Vagina (tissue), 2 donors: Measurements from ENCODE around the gene HOXD11. TPM values are rescaled to one million over a fixed set of nuclear protein-coding genes. Genes with fewer than 3 reads are reported as not detected.

Experiments used
- DNase-seq, 2 donors: peaks; one replicate each; pipeline ENCODE4 v3.0.0-alpha.2; 2017; ENCODE audit errors: extremely low spot score in 2 of 2
- H3K27ac ChIP-seq: fragments of 200-600 bp; sonication (generic); one replicate; pipeline ENCODE4 v1.5.1; 2019
- H3K27me3 ChIP-seq: fragments of 200-600 bp; sonication (generic); one replicate; pipeline ENCODE4 v1.5.1; 2019
- H3K36me3 ChIP-seq, 2 donors: fragments of 200-600 bp; sonication (generic); one replicate each; pipeline ENCODE4 v1.5.1; 2017 to 2019
- H3K4me1 ChIP-seq: fragments of 200-600 bp; sonication (generic); one replicate; pipeline ENCODE4 v1.5.1; 2019
- H3K4me3 ChIP-seq, 2 donors: fragments of 200-600 bp; sonication (generic); 1 replicate in 1 of 2; 2 replicates in 1 of 2; pipeline ENCODE4 v1.5.1; 2016 to 2019
- H3K9me3 ChIP-seq: fragments of 200-600 bp; sonication (generic); one replicate; pipeline ENCODE4 v1.5.1; 2019
- POLR2A ChIP-seq, 2 donors: fragments of 450-650 bp; IDR thresholded peaks; one replicate each; pipeline ENCODE4 v1.6.1; 2017; ENCODE audit warnings: antibody characterized with exemption in 2 of 2, mild to moderate bottlenecking in 2 of 2, moderate library complexity in 2 of 2
- POLR2AphosphoS5 ChIP-seq, 2 donors: sonication (generic); formaldehyde crosslinking; IDR thresholded peaks; one replicate each; pipeline ENCODE4 v1.9.0; 2017; ENCODE audit warnings: antibody characterized with exemption in 2 of 2, mild to moderate bottlenecking in 2 of 2, low read depth in 1 of 2; ENCODE audit not compliant: insufficient read depth in 1 of 2
- intact Hi-C: fragments of 100-400 bp; cut with DNase I; formaldehyde crosslinking; loops from one replicate; pipeline ENCODE4 v1.15.1; 2023
- total RNA-seq: library from RNA; depleted of rRNA; stranded (reverse); fragments of >200 nt; gene quantifications from one replicate; pipeline ENCODE4 v1.2.3, GENCODE V29; 2016
- TF ChIP-seq, protein P1 (sequence below), 3 experiments: fragments of 450-650 bp in 2 of 3; fragments of 200-600 bp in 1 of 3; sonication (generic) in 1 of 3; IDR thresholded peaks; one replicate each; pipeline ENCODE4 v1.5.1; 2017 to 2019; ENCODE audit warnings: antibody characterized with exemption in 3 of 3, mild to moderate bottlenecking in 2 of 3, moderate library complexity in 2 of 3

HOXD11 gene
- total RNA-seq, 1 donor from 2014 or later = 19.4 TPM

DNA sequence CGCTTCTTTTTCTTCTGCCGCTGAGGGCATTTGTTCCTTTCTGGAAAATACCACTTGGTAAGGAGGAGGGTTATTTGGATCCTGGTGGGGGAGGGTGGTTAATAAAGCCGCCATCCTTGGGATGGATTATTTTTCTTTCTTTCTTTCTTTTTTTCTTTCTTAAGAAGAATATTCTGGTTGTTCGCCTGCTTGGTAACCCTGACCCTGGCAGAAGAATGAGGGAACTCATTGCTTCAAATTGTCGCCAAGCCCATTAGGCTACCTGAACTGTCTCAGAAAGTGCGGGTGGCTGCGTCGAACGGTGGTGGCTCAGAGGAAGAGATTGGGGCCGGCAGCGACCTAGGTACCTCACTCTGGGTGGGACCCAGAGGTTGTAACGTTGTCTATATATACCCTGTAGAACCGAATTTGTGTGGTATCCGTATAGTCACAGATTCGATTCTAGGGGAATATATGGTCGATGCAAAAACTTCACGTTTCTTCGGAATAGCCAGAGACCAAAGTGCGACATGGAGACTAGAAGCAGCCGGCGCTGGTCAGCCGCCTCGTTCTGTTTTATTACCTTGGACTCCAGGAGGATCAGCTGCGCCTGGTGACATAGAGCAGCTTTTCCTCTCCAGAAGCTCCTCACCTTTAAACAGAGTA, 43.0 kb downstream of the HOXD11 start:
- TF ChIP-seq POLR2AphosphoS5 (IDR thresholded peaks at IDR 0.05; ENCODE audit: insufficient read depth in 1 of 2, low read depth in 1 of 2) (no peak), POLR2A (IDR thresholded peaks at IDR 0.05) (no peak)
- TF ChIP-seq, protein P1, sequence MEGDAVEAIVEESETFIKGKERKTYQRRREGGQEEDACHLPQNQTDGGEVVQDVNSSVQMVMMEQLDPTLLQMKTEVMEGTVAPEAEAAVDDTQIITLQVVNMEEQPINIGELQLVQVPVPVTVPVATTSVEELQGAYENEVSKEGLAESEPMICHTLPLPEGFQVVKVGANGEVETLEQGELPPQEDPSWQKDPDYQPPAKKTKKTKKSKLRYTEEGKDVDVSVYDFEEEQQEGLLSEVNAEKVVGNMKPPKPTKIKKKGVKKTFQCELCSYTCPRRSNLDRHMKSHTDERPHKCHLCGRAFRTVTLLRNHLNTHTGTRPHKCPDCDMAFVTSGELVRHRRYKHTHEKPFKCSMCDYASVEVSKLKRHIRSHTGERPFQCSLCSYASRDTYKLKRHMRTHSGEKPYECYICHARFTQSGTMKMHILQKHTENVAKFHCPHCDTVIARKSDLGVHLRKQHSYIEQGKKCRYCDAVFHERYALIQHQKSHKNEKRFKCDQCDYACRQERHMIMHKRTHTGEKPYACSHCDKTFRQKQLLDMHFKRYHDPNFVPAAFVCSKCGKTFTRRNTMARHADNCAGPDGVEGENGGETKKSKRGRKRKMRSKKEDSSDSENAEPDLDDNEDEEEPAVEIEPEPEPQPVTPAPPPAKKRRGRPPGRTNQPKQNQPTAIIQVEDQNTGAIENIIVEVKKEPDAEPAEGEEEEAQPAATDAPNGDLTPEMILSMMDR (IDR thresholded peaks at IDR 0.05) = no peak
- H3K36me3 ChIP-seq = no peaks in the 10 kb centered on the region
- no peaks in the 10 kb centered on the region for H3K9me3 ChIP-seq
- H3K4me1 ChIP-seq = no peaks in the 10 kb centered on the region
- intact Hi-C loops = no loop called here
- no peak overlapping the region for H3K4me3 ChIP-seq
- H3K27ac ChIP-seq = no peak overlapping the region
- H3K27me3 ChIP-seq = no peaks in the 10 kb centered on the region
- DNase-seq = no peak

DNA sequence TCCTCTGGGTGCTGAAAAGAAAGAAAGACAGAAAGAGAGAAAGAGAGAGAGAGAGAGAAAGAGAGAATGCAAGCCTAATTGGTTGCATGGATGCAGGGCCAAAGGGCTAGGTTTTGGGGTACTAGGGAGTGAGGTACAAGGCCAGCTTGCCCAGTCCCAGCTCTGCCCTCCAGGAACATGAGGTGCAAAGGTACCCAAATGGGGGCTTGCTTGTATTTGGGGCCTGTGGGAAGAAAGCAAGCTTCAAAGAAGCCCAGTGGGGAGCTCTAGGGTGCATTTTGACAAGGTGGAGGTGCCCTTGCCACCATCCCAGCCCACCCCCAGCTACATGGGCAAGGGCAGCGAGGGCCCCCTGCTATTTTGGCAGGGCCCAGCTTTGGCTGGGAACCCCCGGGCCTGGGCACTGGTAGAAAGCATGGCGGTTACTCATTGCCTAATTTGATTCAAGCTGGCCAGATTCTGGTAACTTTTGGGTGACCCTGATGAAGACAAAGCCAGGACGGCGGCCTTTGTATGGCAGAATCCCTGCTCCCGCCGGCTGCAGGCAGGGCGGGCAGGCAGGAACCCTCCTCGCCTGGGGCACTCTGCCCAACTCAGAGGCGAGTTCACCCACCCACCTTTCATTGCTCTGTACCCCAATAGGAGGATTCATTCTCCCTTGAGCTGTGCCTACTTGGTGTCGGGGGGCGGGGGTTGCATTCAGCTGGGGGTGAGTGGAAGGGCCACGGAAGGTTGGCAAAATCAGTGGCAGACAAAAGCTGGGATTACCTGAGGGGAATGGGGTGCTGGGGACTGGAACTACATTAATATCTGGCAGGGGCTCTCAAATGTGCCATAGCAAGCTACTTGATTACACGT, 43.7 kb downstream of the HOXD11 start:
- DNase-seq = no peak
- Histone ChIP-seq H3K4me3 (no peak overlapping the region), H3K27ac (no peak overlapping the region), H3K9me3 (no peaks in the 10 kb centered on the region), H3K36me3 (no peaks in the 10 kb centered on the region), H3K27me3 (no peaks in the 10 kb centered on the region), H3K4me1 (no peaks in the 10 kb centered on the region)
- TF ChIP-seq, protein P1 (IDR thresholded peaks at IDR 0.05) = no peak
- TF ChIP-seq POLR2A (IDR thresholded peaks at IDR 0.05) (no peak), POLR2AphosphoS5 (IDR thresholded peaks at IDR 0.05; ENCODE audit: insufficient read depth in 1 of 2, low read depth in 1 of 2) (no peak)
- intact Hi-C loops = no loop called here

GRCh38 chr2:176151442-176152287, 44.6 kb downstream of the HOXD11 start, which contains the start of gene HOXD4:
Gene HOXD4 (plus strand): TSS chr2:176151550. CDS start chr2:176151634, 84 bp downstream.
- Histone ChIP-seq H3K9me3 (no peaks in the 10 kb centered on the region), H3K4me1 (no peaks in the 10 kb centered on the region), H3K36me3 (no peaks in the 10 kb centered on the region), H3K4me3 (no peak within 1 kb of the TSS), H3K27ac (no peak within 1 kb of the TSS), H3K27me3 (no peaks in the 10 kb centered on the region)
- DNase-seq = no peak
- intact Hi-C loops = no loop called here
- TF ChIP-seq POLR2AphosphoS5 (IDR thresholded peaks at IDR 0.05; ENCODE audit: insufficient read depth in 1 of 2, low read depth in 1 of 2) (no peak), POLR2A (IDR thresholded peaks at IDR 0.05) (no peak)
- TF ChIP-seq, protein P1 (IDR thresholded peaks at IDR 0.05) = no peak

DNA sequence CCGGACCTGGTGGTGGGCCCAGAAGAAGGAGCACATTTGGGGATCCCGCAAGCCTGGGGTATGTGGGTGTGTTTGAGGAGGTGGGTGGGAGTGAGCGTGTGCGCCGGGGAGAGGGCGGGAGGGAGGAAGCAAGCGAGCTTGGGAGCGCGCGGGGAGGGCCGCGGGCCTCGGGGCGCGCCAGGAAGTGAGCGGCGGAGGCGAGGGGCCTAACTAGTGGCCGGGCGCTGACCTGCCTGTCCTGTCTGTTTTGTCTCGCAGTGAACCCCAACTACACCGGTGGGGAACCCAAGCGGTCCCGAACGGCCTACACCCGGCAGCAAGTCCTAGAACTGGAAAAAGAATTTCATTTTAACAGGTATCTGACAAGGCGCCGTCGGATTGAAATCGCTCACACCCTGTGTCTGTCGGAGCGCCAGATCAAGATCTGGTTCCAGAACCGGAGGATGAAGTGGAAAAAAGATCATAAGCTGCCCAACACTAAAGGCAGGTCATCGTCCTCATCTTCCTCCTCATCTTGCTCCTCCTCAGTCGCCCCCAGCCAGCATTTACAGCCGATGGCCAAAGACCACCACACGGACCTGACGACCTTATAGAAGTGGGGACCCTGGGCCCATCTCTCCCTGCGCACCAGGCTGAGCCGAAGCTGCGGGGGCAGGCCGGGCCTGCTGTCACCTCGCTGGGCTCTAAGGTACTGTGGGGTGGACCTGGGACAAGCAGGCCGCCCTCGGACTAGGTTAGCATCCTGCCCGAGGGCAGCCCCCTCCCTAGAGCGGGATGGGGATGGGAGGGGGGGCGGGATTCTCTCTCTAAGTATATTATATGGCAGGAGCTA, 45.5 kb downstream of the HOXD11 start:
- DNase-seq = no peak
- Histone ChIP-seq H3K27me3 (peaks cover 3% of the 10 kb centered on the region), H3K4me1 (peaks cover 8% of the 10 kb centered on the region), H3K27ac (no peak overlapping the region), H3K9me3 (no peaks in the 10 kb centered on the region), H3K36me3 (no peaks in the 10 kb centered on the region), H3K4me3 (no peak overlapping the region)
- TF ChIP-seq POLR2A (IDR thresholded peaks at IDR 0.05) (no peak), POLR2AphosphoS5 (IDR thresholded peaks at IDR 0.05; ENCODE audit: insufficient read depth in 1 of 2, low read depth in 1 of 2) (no peak)
- TF ChIP-seq, protein P1 (IDR thresholded peaks at IDR 0.05) = no peak
- intact Hi-C loops = no loop called here
